Dermis blood vessel endothelial cell (primary cell): Measurements from ENCODE around the gene ZNF718. TPM values are rescaled to one million over a fixed set of nuclear protein-coding genes. Genes with fewer than 3 reads are reported as not detected.
A peak's percentile ranks its signal among the peaks of the same experiment; 100 is the strongest.
"Not testable (repeated sequence)": the region's sequence is repeated elsewhere in the genome, so short reads cannot be mapped to it uniquely, and the experiment has no call there.

Experiments used
- DNase-seq: peaks from one replicate; pipeline ENCODE4 v3.0.0; 2010
- total RNA-seq: library from RNA; depleted of rRNA; stranded (reverse); fragments of >200 nt; gene quantifications from 2 replicates; pipeline ENCODE4 v1.2.3, GENCODE V29; 2014

Gene ZNF718
- 6.1 and 9.3 TPM in 2 replicates for total RNA-seq

- DNase-seq: peak; percentile 99
Measured at GRCh38 chr4:124275-125081, at the start of gene ZNF718. ZNF718 (plus strand) TSS chr4:124501; CDS start chr4:124671, 170 bp downstream.

- no peak for DNase-seq
Measured at GRCh38 chr4:85951-86350, 38.4 kb upstream of the ZNF718 start.

- DNase-seq: not testable (repeated sequence)
Measured at GRCh38 chr4:86559-87324, 37.6 kb upstream of the ZNF718 start.

- DNase-seq: no peak
Measured at GRCh38 chr4:98386-98785, 25.9 kb upstream of the ZNF718 start.

- no peak for DNase-seq
Measured at GRCh38 chr4:99863-100262, 24.4 kb upstream of the ZNF718 start.

GRCh38 chr4:107083-107443 is 17.2 kb upstream of the ZNF718 start:
- no peak for DNase-seq

GRCh38 chr4:107444-108429 is 16.6 kb upstream of the ZNF718 start:
- no peak for DNase-seq

- DNase-seq: no peak
Measured at GRCh38 chr4:112771-113170, 11.5 kb upstream of the ZNF718 start.

GRCh38 chr4:113732-114131 is 10.6 kb upstream of the ZNF718 start:
- DNase-seq: no peak

GRCh38 chr4:114149-114548 is 10.2 kb upstream of the ZNF718 start:
- no peak for DNase-seq

- DNase-seq: no peak
Measured at GRCh38 chr4:116499-116898, 7.8 kb upstream of the ZNF718 start.

- DNase-seq: no peak
Measured at GRCh38 chr4:120616-121015, 3.7 kb upstream of the ZNF718 start.

GRCh38 chr4:121408-122084 is 2.8 kb upstream of the ZNF718 start:
- peak; percentile 18 for DNase-seq

- not testable (repeated sequence) for DNase-seq
Measured at GRCh38 chr4:123922-124274, 403 bp upstream of the ZNF718 start.

- peak; percentile 41 for DNase-seq
Measured at GRCh38 chr4:125091-125771, 930 bp downstream of the ZNF718 start.

GRCh38 chr4:125833-126232 is 1.5 kb downstream of the ZNF718 start:
- DNase-seq: no peak

GRCh38 chr4:132483-132882 is 8.2 kb downstream of the ZNF718 start:
- DNase-seq: no peak

GRCh38 chr4:138935-139334 is 14.6 kb downstream of the ZNF718 start:
- no peak for DNase-seq

- DNase-seq: no peak
Measured at GRCh38 chr4:139691-140090, 15.4 kb downstream of the ZNF718 start.

GRCh38 chr4:146621-147020 is 22.3 kb downstream of the ZNF718 start:
- no peak for DNase-seq

GRCh38 chr4:147233-147632 is 22.9 kb downstream of the ZNF718 start:
- DNase-seq: no peak
